MCF 10A (cell line): ENCODE measurements around the gene ADCY1. TPM values are rescaled to one million over a fixed set of nuclear protein-coding genes. Genes with fewer than 3 reads are reported as not detected.

Experiments used
- BruUV-seq: library from RNA; stranded (reverse); fragments of 400-500 nt; replicated peaks from 2 replicates; lab custom pipeline; 2021; lab: Mats Ljungman, UMichigan
- CTCF ChIA-PET: fragments of 300-600 bp; sonication (Branson Sonifier 250); formaldehyde crosslinking; extraction: SDS; loops from one replicate; lab custom pipeline; 2021; ENCODE audit warnings: antibody characterized with exemption, inconsistent platforms; lab: Yijun Ruan, JAX
- POLR2A ChIA-PET: fragments of 300-600, 350-650 bp; sonication (Branson Sonifier 250); formaldehyde crosslinking; extraction: SDS; loops from one replicate; lab custom pipeline; 2020; ENCODE audit warnings: antibody characterized with exemption, inconsistent platforms; lab: Yijun Ruan, JAX
- DNase-seq: peaks from one replicate; pipeline ENCODE4 v3.0.0-alpha.2; 2018; ENCODE audit not compliant: unreplicated experiment
- H3K27ac Mint-ChIP-seq: one replicate; pipeline ENCODE4 v1.8.0; 2022; ENCODE audit warnings: mild to moderate bottlenecking, low read depth, mixed read lengths; ENCODE audit not compliant: unreplicated experiment
- H3K27me3 Mint-ChIP-seq: one replicate; pipeline ENCODE4 v1.8.0; 2022; ENCODE audit warnings: mixed read lengths; ENCODE audit not compliant: insufficient read depth, unreplicated experiment
- H3K36me3 Mint-ChIP-seq: one replicate; pipeline ENCODE4 v1.8.0; 2022; ENCODE audit warnings: mild to moderate bottlenecking, moderate library complexity, mixed read lengths; ENCODE audit not compliant: insufficient read depth, unreplicated experiment
- H3K4me1 Mint-ChIP-seq: one replicate; pipeline ENCODE4 v1.8.0; 2022; ENCODE audit warnings: mixed read lengths; ENCODE audit not compliant: insufficient read depth, unreplicated experiment
- H3K4me3 Mint-ChIP-seq: one replicate; pipeline ENCODE4 v1.8.0; 2022; ENCODE audit warnings: mild to moderate bottlenecking, moderate library complexity, mixed read lengths; ENCODE audit not compliant: unreplicated experiment
- H3K9me3 Mint-ChIP-seq: one replicate; pipeline ENCODE4 v1.8.0; 2022; ENCODE audit warnings: mixed read lengths; ENCODE audit not compliant: unreplicated experiment
- intact Hi-C: fragments of 100-400 bp; cut with micrococcal nuclease; formaldehyde crosslinking; loops from 2 replicates; pipeline ENCODE4 v1.14.1; 2022
- total RNA-seq: library from RNA; stranded (reverse); gene quantifications from 2 replicates; pipeline ENCODE4 v1.2.3, GENCODE V29; 2022
- TF ChIP-seq, protein P1 (sequence below): fragments of 200-600 bp; IDR thresholded peaks from one replicate; pipeline ENCODE4 v1.8.0; 2022; ENCODE audit warnings: antibody characterized with exemption, mild to moderate bottlenecking; ENCODE audit not compliant: unreplicated experiment

ADCY1 gene
- total RNA-seq, 1 experiment from 2014 or later, result 0.61 TPM

DNA sequence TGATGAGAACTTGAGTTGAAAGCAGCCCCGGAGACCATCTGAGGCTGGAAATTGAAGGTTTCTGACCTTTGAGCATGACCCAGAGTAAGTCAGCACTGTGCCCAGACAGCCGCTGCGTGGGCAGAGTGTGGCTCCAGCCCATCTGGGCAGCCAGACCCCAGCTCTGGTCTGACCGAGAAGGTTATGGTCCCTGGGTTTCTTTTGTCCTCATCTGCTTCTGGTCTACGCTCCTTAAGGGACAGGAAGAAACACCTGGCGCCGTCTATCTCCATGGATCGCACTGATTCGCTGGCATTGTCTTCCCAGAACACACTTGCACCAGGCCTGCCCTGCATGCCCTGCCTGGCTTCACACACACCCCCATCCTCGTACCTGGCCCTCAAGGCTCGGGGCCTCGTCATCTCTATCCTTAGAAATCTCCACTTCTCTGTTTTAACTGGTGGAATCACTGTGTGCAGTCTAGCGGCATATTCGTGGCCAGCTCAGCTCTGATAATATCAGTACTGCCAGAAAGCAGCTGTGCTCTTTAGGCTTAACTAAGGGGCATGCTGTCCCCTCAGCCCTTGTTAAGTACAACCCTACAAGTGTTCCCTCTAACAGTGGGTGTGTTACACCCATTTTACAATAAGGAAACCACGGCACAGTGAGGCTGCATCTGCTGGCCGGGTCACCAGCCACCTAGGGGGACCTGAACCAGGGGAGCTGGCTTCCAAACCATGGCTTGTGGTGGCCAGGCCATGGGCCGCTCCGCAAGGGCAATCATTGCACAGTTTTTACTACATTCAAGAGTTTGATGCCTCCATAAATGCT lies 127.7 kb downstream of the ADCY1 start:
- intact Hi-C loops, result no loop called here
- Mint-ChIP-seq H3K4me3 (no peak overlapping the region), H3K36me3 (no peaks in the 10 kb centered on the region), H3K4me1 (no peaks in the 10 kb centered on the region), H3K9me3 (no peaks in the 10 kb centered on the region), H3K27ac (no peak overlapping the region), H3K27me3 (peaks cover 83% of the 10 kb centered on the region)
- no TSS peak for BruUV-seq
- TF ChIP-seq, protein P1, sequence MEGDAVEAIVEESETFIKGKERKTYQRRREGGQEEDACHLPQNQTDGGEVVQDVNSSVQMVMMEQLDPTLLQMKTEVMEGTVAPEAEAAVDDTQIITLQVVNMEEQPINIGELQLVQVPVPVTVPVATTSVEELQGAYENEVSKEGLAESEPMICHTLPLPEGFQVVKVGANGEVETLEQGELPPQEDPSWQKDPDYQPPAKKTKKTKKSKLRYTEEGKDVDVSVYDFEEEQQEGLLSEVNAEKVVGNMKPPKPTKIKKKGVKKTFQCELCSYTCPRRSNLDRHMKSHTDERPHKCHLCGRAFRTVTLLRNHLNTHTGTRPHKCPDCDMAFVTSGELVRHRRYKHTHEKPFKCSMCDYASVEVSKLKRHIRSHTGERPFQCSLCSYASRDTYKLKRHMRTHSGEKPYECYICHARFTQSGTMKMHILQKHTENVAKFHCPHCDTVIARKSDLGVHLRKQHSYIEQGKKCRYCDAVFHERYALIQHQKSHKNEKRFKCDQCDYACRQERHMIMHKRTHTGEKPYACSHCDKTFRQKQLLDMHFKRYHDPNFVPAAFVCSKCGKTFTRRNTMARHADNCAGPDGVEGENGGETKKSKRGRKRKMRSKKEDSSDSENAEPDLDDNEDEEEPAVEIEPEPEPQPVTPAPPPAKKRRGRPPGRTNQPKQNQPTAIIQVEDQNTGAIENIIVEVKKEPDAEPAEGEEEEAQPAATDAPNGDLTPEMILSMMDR, result no peak
- POLR2A ChIA-PET, result no interaction called here
- CTCF ChIA-PET, result no interaction called here
- DNase-seq, result no peak

DNA sequence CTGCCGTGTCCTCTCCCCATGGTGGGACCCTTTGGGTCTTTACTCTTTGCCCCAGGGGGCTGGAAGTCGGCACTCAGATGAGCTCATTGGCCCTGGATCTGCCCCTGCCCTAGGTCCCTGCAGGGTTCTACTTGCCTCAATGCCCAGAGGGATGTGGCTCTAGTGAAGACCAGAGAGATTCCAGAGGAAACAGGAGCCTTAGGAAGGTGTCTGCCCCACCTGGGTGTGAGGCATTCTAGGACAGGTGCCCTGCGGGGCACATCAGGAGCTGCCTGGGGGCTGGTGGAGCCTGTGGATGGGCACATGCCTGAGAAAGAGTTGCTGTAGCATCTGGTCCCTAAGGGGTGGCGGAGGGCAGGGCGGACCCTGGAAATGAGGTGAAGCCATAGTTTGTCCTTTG lies 128.6 kb downstream of the ADCY1 start:
- intact Hi-C loops, result no loop called here
- Mint-ChIP-seq H3K4me3 (no peak overlapping the region), H3K27me3 (peaks cover 91% of the 10 kb centered on the region), H3K36me3 (no peaks in the 10 kb centered on the region), H3K27ac (no peak overlapping the region), H3K9me3 (no peaks in the 10 kb centered on the region), H3K4me1 (no peaks in the 10 kb centered on the region)
- DNase-seq, result no peak
- ChIA-PET CTCF (no interaction called here), POLR2A (no interaction called here)
- TF ChIP-seq, protein P1, result no peak
- BruUV-seq, result no TSS peak

DNA sequence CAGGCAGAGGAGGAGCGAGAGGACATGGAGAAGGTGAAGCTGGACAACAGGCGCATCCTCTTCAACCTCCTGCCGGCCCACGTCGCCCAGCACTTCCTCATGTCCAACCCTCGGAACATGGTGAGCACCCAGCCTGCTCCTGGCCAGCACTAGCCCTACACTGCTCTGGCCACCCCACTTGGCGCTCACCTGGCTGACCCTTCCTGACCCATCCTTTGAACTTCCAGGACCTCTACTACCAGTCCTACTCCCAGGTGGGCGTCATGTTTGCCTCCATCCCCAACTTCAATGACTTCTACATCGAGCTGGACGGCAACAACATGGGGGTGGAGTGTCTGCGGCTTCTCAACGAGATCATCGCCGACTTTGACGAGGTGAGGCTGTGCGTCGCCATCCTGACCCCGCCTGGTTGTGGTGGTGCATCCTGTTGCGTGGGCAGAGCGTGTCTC lies 129.2 kb downstream of the ADCY1 start:
- no peaks in the 10 kb centered on the region for H3K9me3 Mint-ChIP-seq
- ChIA-PET CTCF (no interaction called here), POLR2A (no interaction called here)
- H3K4me1 Mint-ChIP-seq, result no peaks in the 10 kb centered on the region
- intact Hi-C loops, result no loop called here
- TF ChIP-seq, protein P1, result no peak
- no TSS peak for BruUV-seq
- no peaks in the 10 kb centered on the region for H3K36me3 Mint-ChIP-seq
- no peak overlapping the region for H3K4me3 Mint-ChIP-seq
- peaks cover 97% of the 10 kb centered on the region for H3K27me3 Mint-ChIP-seq
- no peak overlapping the region for H3K27ac Mint-ChIP-seq
- DNase-seq, result no peak

DNA sequence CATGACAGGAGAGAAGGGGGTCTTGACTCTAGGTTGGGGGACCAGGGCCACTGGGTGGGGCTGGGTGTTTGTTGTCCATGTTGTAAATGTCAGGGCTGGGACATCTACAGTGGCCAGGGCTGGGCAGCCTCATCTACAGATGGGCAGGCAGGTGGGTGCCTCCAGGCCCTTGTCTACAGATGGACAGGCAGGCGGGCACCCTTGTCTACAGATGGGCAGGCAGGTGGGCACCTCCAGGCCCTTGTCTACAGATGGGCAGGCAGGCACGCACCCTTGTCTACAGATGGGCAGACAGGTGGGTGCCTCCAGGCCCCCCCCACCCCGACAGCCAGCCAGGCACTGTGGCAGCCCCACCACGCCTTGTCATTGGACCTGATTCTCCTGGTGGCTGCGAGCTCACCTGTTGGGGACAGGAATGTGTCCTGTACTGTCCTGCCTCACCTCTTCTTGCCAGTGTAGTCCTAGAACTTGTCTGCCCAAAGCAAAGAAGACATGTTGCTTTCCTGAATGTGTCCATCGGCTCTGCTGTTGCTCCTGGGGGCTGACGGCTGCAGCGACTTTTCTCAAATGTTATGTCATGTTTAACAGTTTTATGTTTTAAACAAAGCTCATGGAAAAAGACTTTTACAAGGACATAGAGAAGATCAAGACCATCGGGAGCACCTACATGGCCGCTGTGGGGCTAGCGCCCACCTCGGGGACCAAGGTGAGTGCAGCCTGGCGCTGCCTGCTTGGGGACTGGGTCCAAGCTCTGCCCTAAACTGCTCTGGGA lies 129.9 kb downstream of the ADCY1 start:
- no TSS peak for BruUV-seq
- intact Hi-C loops, result no loop called here
- peaks cover 97% of the 10 kb centered on the region for H3K27me3 Mint-ChIP-seq
- no peaks in the 10 kb centered on the region for H3K4me1 Mint-ChIP-seq
- no peak overlapping the region for H3K4me3 Mint-ChIP-seq
- ChIA-PET CTCF (interaction anchor here (0.7 kb wide), 1 partner anchor 15 kb away, joined by 4 read pairs; no protein-coding TSS in a partner anchor), POLR2A (no interaction called here)
- H3K9me3 Mint-ChIP-seq, result no peaks in the 10 kb centered on the region
- TF ChIP-seq, protein P1, result no peak
- no peaks in the 10 kb centered on the region for H3K36me3 Mint-ChIP-seq
- no peak for DNase-seq
- H3K27ac Mint-ChIP-seq, result no peak overlapping the region
